Tibial nerve (tissue), 4 donors: Measurements from ENCODE around the gene C5orf34.

Source experiments
- EP300 ChIP-seq, 2 donors: sonication (generic); formaldehyde crosslinking; IDR thresholded peaks; one replicate each; pipeline ENCODE4 v1.6.1; 2017; ENCODE audit warnings: antibody characterized with exemption in 2 of 2, mild to moderate bottlenecking in 1 of 2
- POLR2A ChIP-seq, 2 donors: fragments of 450-650 bp; IDR thresholded peaks; one replicate each; pipeline ENCODE4 v1.6.1; 2017; ENCODE audit warnings: antibody characterized with exemption in 2 of 2, mild to moderate bottlenecking in 2 of 2, moderate library complexity in 2 of 2
- TF ChIP-seq, protein P1 (sequence below), 5 experiments: fragments of 200-600 bp in 3 of 5; fragments of 450-650 bp in 2 of 5; sonication (generic) in 3 of 5; IDR thresholded peaks; one replicate each; pipeline ENCODE4 v1.5.1; 2016 to 2019; ENCODE audit warnings: antibody characterized with exemption in 5 of 5, mild to moderate bottlenecking in 3 of 5, moderate library complexity in 2 of 5

DNA sequence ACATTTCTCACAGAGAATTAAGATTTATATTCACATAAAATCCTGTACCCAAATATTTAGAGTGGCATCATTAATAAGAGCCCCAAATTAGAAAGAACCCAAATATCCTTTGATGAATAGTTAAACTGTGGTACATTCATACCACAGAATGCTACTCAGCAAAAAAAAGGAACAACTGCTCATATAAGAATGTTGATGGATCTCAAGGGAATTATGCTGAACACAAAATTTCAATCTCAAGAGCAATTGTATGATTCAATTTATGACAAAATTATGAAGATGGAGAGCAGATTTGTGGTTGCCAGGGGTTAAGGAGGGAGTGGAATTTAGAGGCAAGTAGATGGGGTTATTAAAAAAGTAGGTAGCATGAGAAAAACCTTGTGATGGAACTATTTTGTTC lies 46.4 kb upstream of the C5orf34 start:
- no peak for TF ChIP-seq POLR2A (IDR thresholded peaks at IDR 0.05)
- TF ChIP-seq, protein P1, sequence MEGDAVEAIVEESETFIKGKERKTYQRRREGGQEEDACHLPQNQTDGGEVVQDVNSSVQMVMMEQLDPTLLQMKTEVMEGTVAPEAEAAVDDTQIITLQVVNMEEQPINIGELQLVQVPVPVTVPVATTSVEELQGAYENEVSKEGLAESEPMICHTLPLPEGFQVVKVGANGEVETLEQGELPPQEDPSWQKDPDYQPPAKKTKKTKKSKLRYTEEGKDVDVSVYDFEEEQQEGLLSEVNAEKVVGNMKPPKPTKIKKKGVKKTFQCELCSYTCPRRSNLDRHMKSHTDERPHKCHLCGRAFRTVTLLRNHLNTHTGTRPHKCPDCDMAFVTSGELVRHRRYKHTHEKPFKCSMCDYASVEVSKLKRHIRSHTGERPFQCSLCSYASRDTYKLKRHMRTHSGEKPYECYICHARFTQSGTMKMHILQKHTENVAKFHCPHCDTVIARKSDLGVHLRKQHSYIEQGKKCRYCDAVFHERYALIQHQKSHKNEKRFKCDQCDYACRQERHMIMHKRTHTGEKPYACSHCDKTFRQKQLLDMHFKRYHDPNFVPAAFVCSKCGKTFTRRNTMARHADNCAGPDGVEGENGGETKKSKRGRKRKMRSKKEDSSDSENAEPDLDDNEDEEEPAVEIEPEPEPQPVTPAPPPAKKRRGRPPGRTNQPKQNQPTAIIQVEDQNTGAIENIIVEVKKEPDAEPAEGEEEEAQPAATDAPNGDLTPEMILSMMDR (IDR thresholded peaks at IDR 0.05), result no peak
- TF ChIP-seq EP300 (IDR thresholded peaks at IDR 0.05), result no peak
